ENCODE data around the gene MBNL1.

Gene MBNL1

GRCh38 chr3:152307829-152308474 is 39.2 kb downstream of the MBNL1 start:
- Histone ChIP-seq H3K4me3 (ENCODE audit: low read length) (no peak overlapping the region), H3K27ac (ENCODE audit: low read depth, low read length) (no peak overlapping the region), H3K79me2 (ENCODE audit: control insufficient read depth, low read length) (peaks cover 100% of the 10 kb centered on the region), H3K9me2 (replicated peaks; ENCODE audit: control insufficient read depth, low read length) (no peaks in the 10 kb centered on the region), H4K20me1 (ENCODE audit: control insufficient read depth, insufficient read depth, low read depth, low read length) (peaks cover 17% of the 10 kb centered on the region; the same call in 1 of the 2 replicates), H3K4me2 (ENCODE audit: low read length) (no peak overlapping the region), H3K9me3 (ENCODE audit: control insufficient read depth, insufficient read depth, low read length) (no peaks in the 10 kb centered on the region), H3K36me3 (ENCODE audit: control insufficient read depth, low read length) (peaks cover 79% of the 10 kb centered on the region), H3K27me3 (ENCODE audit: control insufficient read depth, low read length) (no peaks in the 10 kb centered on the region), H3K4me1 (ENCODE audit: control insufficient read depth, low read length) (peaks cover 33% of the 10 kb centered on the region), H3F3A (ENCODE audit: control insufficient read depth, insufficient read depth) (peaks cover 11% of the 10 kb centered on the region)
- TF ChIP-seq EZH2phosphoT487 (IDR thresholded peaks at IDR 0.05; ENCODE audit: borderline replicate concordance, low read length) (no peak), CTCF (IDR thresholded peaks at IDR 0.05; ENCODE audit: low read depth, low read length, poor library complexity, severe bottlenecking) (no peak)

GRCh38 chr3:152308475-152308844 is 39.7 kb downstream of the MBNL1 start:
- Histone ChIP-seq H4K20me1 (ENCODE audit: control insufficient read depth, insufficient read depth, low read depth, low read length) (peaks cover 17% of the 10 kb centered on the region; the same call in 1 of the 2 replicates), H3K4me1 (ENCODE audit: control insufficient read depth, low read length) (peaks cover 32% of the 10 kb centered on the region), H3K36me3 (ENCODE audit: control insufficient read depth, low read length) (peaks cover 77% of the 10 kb centered on the region), H3F3A (ENCODE audit: control insufficient read depth, insufficient read depth) (peaks cover 11% of the 10 kb centered on the region), H3K9me2 (replicated peaks; ENCODE audit: control insufficient read depth, low read length) (no peaks in the 10 kb centered on the region), H3K4me2 (ENCODE audit: low read length) (no peak overlapping the region), H3K27ac (ENCODE audit: low read depth, low read length) (no peak overlapping the region), H3K27me3 (ENCODE audit: control insufficient read depth, low read length) (no peaks in the 10 kb centered on the region), H3K4me3 (ENCODE audit: low read length) (no peak overlapping the region), H3K79me2 (ENCODE audit: control insufficient read depth, low read length) (peaks cover 100% of the 10 kb centered on the region), H3K9me3 (ENCODE audit: control insufficient read depth, insufficient read depth, low read length) (no peaks in the 10 kb centered on the region)
- no peak for TF ChIP-seq EZH2phosphoT487 (IDR thresholded peaks at IDR 0.05; ENCODE audit: borderline replicate concordance, low read length)
- TF ChIP-seq CTCF (IDR thresholded peaks at IDR 0.05; ENCODE audit: low read depth, low read length, poor library complexity, severe bottlenecking) = no peak

- H3K4me1 ChIP-seq (ENCODE audit: control insufficient read depth, low read length) = peaks cover 29% of the 10 kb centered on the region
- no peak overlapping the region for H3K4me3 ChIP-seq (ENCODE audit: low read length)
- H3K9me2 ChIP-seq (replicated peaks; ENCODE audit: control insufficient read depth, low read length) = no peaks in the 10 kb centered on the region
- peaks cover 11% of the 10 kb centered on the region for H3F3A ChIP-seq (ENCODE audit: control insufficient read depth, insufficient read depth)
- H4K20me1 ChIP-seq (ENCODE audit: control insufficient read depth, insufficient read depth, low read depth, low read length) = peaks cover 17% of the 10 kb centered on the region; the same call in 1 of the 2 replicates
- no peak for TF ChIP-seq CTCF (IDR thresholded peaks at IDR 0.05; ENCODE audit: low read depth, low read length, poor library complexity, severe bottlenecking)
- no peak for TF ChIP-seq EZH2phosphoT487 (IDR thresholded peaks at IDR 0.05; ENCODE audit: borderline replicate concordance, low read length)
- no peak overlapping the region for H3K4me2 ChIP-seq (ENCODE audit: low read length)
- H3K27ac ChIP-seq (ENCODE audit: low read depth, low read length) = no peak overlapping the region
- H3K9me3 ChIP-seq (ENCODE audit: control insufficient read depth, insufficient read depth, low read length) = no peaks in the 10 kb centered on the region
- H3K79me2 ChIP-seq (ENCODE audit: control insufficient read depth, low read length) = peaks cover 100% of the 10 kb centered on the region
- peaks cover 76% of the 10 kb centered on the region for H3K36me3 ChIP-seq (ENCODE audit: control insufficient read depth, low read length)
- H3K27me3 ChIP-seq (ENCODE audit: control insufficient read depth, low read length) = no peaks in the 10 kb centered on the region
Observed at GRCh38 chr3:152309031-152309430, 40.3 kb downstream of the MBNL1 start.
